ENCODE measurements around the gene CTBP2. TPM values are rescaled to one million over a fixed set of nuclear protein-coding genes. Genes with fewer than 3 reads are reported as not detected.
A peak's percentile ranks its signal among the peaks of the same experiment; 100 is the strongest.

The CTBP2 gene
- total and polyA plus RNA-seq, 2 donors from 2014 or later = 33.1 to 111 TPM

GRCh38 chr10:125154529-125154928 is 5.8 kb downstream of the CTBP2 start:
- Histone ChIP-seq H3K9me3 (ENCODE audit: control insufficient read depth in 2 of 3, insufficient read depth in 1 of 3, low read length in 3 of 3) (no peaks in the 10 kb centered on the region), H3K36me3 (ENCODE audit: control insufficient read depth in 2 of 3, insufficient read depth in 3 of 3, low read length in 3 of 3) (no peaks in the 10 kb centered on the region), H3K27ac (ENCODE audit: low read depth in 2 of 2, low read length in 2 of 2) (peak overlapping the region; percentile 87 to 92), H3K9ac (ENCODE audit: low read length in 3 of 3) (peak overlapping the region in 1 of 3 donors; percentile 21), H3K4me3 (ENCODE audit: low read length in 3 of 3) (peak overlapping the region in 1 of 3 donors; percentile 31), H3K4me1 (ENCODE audit: control insufficient read depth in 2 of 3, insufficient read depth in 2 of 3, low read depth in 1 of 3, low read length in 3 of 3) (peaks cover 12 to 60% (median 51%) of the 10 kb centered on the region in 3 donors), H3K27me3 (ENCODE audit: control insufficient read depth, insufficient read depth, low read length) (no peaks in the 10 kb centered on the region)
- intact Hi-C loops (cut with DNase I) = no loop called here
- TF ChIP-seq CTCF (IDR thresholded peaks at IDR 0.05; ENCODE audit: borderline replicate concordance, extremely low read depth, insufficient read depth) = no peak
- DNase-seq = peak in 2 of 5 donors; percentile 45 to 57
- FAIRE-seq = no peak

- no peak for FAIRE-seq
- no peaks in the 10 kb centered on the region for H3K36me3 ChIP-seq (ENCODE audit: control insufficient read depth in 2 of 3, insufficient read depth in 3 of 3, low read length in 3 of 3)
- H3K4me3 ChIP-seq (ENCODE audit: low read length in 3 of 3) = peak overlapping the region in 1 of 3 donors; percentile 31
- peak overlapping the region; percentile 87 to 92 for H3K27ac ChIP-seq (ENCODE audit: low read depth in 2 of 2, low read length in 2 of 2)
- peaks cover 12 to 66% (median 56%) of the 10 kb centered on the region in 3 donors for H3K4me1 ChIP-seq (ENCODE audit: control insufficient read depth in 2 of 3, insufficient read depth in 2 of 3, low read depth in 1 of 3, low read length in 3 of 3)
- H3K9me3 ChIP-seq (ENCODE audit: control insufficient read depth in 2 of 3, insufficient read depth in 1 of 3, low read length in 3 of 3) = no peaks in the 10 kb centered on the region
- peak overlapping the region in 2 of 3 donors; percentile 21 to 39 for H3K9ac ChIP-seq (ENCODE audit: low read length in 3 of 3)
- no peak for DNase-seq
- no peak for TF ChIP-seq CTCF (IDR thresholded peaks at IDR 0.05; ENCODE audit: borderline replicate concordance, extremely low read depth, insufficient read depth)
- H3K27me3 ChIP-seq (ENCODE audit: control insufficient read depth, insufficient read depth, low read length) = no peaks in the 10 kb centered on the region
- intact Hi-C loops (cut with DNase I) = no loop called here
Observed at GRCh38 chr10:125153703-125154490, 6.5 kb downstream of the CTBP2 start.

GRCh38 chr10:125152450-125153368 is 7.7 kb downstream of the CTBP2 start:
- no peaks in the 10 kb centered on the region for H3K9me3 ChIP-seq (ENCODE audit: control insufficient read depth in 2 of 3, insufficient read depth in 1 of 3, low read length in 3 of 3)
- peak overlapping the region in 1 of 3 donors; percentile 35 for H3K9ac ChIP-seq (ENCODE audit: low read length in 3 of 3)
- peak overlapping the region; percentile 84 to 92 for H3K27ac ChIP-seq (ENCODE audit: low read depth in 2 of 2, low read length in 2 of 2)
- DNase-seq (peak; percentile 32 to 88 (median 62)), FAIRE-seq (no peak)
- intact Hi-C loops (cut with DNase I) = no loop called here
- no peaks in the 10 kb centered on the region for H3K36me3 ChIP-seq (ENCODE audit: control insufficient read depth in 2 of 3, insufficient read depth in 3 of 3, low read length in 3 of 3)
- peaks cover 12 to 77% (median 68%) of the 10 kb centered on the region in 3 donors for H3K4me1 ChIP-seq (ENCODE audit: control insufficient read depth in 2 of 3, insufficient read depth in 2 of 3, low read depth in 1 of 3, low read length in 3 of 3)
- no peak for TF ChIP-seq CTCF (IDR thresholded peaks at IDR 0.05; ENCODE audit: borderline replicate concordance, extremely low read depth, insufficient read depth)
- H3K4me3 ChIP-seq (ENCODE audit: low read length in 3 of 3) = peak overlapping the region in 2 of 3 donors; percentile 10 to 20
- no peaks in the 10 kb centered on the region for H3K27me3 ChIP-seq (ENCODE audit: control insufficient read depth, insufficient read depth, low read length)

Data from kidney (tissue), 14 donors.